Brain pericyte (primary cell): ENCODE data around the gene DCBLD2.

ENCODE experiments used
- DNase-seq: peaks from one replicate; pipeline ENCODE4 v3.0.0-alpha.2; 2012; ENCODE audit warnings: low read depth, low spot score

Gene DCBLD2

DNA sequence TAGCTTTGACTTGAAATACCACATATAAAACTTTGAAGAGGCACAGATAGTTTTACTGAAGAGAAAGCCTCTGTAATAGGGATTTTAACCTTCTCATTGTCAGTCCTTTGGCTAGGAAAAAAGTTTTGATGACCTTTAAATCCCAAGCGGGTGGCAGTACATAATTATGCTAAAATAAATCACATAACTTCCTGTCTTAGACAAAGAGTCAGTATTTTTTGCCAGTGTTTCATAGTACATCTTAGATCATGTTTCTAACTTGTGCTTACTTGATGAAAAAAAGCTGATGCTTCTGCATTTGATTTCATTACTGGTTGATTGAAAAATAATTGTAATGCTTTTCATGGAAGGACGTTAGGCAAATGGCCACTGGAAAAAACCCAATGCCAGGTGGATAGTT is 132.5 kb downstream of the DCBLD2 start:
- DNase-seq: no peak

DNA sequence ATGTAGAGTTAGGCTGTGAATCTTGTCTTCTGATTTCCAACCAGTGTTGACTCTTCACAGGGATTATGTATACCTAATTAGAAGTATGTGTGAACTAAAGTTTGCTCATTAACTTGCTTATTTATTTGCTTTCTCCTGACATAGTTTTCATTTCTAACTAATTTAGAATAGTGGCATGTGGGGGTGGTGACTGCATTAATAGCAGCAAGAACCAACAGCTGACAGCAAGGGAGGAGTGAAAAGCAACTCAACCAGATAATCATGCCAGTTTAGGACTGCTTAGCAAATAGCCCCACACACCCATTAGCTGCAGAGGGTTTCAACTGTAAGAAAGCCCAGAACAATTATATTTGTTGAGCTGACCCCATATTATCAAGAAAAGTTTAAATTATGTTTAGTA is 134.6 kb downstream of the DCBLD2 start:
- DNase-seq: no peak

DNA sequence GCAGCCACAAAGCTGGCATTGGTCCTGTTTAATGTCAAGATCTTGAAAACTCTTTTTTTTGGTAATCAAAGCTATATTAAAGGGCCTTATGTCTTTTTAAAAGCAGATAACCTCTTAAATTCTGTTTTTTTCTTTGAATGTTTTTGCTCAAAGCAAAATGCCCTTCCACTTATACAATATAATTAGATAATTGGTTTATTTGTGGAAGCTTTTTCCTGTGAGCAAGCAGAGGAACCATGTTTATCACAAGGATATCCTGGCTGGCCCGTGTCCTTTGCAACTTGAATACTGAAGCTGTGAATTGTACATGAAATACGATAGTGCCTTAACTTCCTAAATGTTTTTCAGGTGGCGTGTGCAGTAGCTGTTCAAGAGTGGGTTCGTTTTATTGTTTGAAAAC is 135.8 kb downstream of the DCBLD2 start:
- DNase-seq: no peak

DNA sequence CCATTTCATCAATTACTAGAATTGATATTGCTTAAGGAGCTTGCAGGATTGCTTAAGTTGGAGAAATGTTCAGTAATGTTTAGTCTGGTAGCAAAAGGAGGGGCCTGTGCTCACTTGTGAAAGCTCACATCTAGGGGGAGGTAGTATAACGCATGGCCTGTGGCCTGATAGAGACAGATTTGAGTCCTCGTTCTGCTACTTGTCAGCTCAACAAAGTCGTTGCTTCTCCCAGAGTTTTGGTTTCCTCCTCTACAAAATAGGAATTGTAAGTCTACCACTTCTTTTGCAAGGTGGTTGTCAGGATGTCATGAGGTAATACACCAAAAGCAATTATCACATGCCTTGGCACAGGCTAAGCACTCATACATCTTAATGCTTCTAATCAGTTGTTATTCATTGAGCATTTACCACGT is 137.0 kb downstream of the DCBLD2 start:
- no peak for DNase-seq

DNA sequence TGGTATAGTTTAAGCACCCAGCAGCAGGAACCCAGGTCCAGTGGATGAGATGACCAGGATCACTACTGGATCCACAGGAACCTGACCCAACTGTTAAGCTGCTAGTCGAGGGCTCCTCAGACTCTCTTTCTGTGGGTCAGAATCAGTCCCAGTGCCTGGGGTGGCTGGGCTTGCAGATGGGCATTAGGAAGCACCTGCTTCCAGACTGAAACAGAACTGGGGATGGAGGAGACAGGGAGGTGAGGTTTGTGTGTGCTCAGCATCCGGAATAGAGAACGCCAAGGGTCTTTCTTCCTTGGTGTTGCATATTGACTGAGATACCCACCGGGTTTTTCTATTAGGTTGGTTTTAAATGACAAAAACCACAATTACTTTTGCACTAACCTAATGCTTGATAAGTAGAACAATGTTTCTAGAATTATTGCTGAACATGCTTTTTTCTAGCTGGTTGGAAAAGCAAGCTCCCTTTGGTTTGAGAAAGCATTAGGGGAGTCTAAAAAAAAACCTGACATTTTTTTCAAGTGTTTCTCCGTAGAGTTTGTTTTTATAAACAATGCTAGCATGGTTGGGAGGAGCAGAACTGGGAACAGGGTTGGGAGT is 137.6 kb downstream of the DCBLD2 start:
- DNase-seq: no peak

DNA sequence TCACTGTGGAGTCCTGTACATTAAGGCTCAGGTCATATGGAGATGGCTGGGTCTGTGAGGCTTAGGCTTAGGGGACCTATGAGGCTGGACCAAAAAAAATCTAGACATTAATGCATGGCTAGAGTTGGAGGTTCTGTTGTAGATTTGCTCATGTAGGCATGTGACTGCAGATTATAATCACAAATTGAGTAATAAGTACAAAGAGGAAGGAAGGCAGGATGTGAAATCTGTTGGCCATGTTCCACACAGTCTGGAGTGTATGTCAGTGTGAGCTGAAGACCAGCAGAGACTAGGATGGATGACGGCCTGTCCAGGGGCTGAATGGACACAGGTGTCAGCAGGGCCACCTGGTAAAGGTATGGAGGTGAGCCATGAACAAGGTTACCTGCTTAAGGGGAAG is 138.4 kb downstream of the DCBLD2 start, which contains the start of gene ST3GAL6:
TSS of gene ST3GAL6 (plus strand) at position 265 of the 400 bp plus-strand sequence. CDS start 5,101 bp downstream, outside the sequence.
- no peak for DNase-seq

DNA sequence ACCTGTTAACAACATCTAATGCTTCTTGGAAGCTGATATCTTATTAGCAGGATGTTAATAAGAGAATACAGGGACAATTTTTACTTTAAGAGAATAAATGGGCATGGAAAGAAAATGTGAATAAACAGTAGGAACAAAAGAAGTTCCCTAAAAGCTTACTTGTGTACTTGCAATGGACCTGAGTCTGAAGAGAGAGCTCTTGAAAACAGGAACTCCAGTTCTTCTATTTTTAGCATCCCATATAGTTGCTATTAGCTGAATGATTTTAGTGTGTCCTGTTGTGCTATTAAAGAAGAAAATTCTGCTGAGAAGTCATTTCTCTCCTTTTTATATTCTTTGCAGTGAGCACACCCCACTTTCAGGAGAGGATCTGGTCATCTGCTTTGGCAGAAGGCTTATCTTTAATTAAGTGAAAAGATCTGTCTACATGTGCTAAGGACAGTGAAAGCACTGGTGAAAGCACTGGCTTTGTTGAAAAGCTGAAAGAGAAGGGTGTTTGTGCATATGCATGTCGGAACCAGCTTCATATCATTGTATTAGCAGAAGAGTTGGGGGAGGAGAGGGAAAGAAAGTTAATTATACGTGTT is 139.8 kb downstream of the DCBLD2 start:
- no peak for DNase-seq

DNA sequence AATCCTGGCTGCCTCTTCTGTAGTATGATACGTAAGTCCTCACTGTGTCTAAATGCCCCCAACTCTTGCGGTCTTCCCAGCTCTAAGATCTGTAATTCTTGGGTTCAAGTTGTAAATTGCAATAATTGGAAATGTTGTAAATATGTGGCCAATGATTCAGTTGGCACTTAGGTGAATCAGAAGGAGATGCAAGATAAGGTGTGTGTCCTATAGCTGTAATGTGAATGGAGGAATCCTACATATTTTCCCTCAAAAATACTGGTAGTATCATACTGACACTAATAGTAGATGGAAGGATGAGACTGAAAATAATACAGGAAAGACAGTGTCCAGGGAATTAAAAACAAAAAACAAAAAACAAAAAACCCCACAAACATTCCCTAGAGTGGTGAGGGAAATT is 141.9 kb downstream of the DCBLD2 start:
- DNase-seq: no peak

DNA sequence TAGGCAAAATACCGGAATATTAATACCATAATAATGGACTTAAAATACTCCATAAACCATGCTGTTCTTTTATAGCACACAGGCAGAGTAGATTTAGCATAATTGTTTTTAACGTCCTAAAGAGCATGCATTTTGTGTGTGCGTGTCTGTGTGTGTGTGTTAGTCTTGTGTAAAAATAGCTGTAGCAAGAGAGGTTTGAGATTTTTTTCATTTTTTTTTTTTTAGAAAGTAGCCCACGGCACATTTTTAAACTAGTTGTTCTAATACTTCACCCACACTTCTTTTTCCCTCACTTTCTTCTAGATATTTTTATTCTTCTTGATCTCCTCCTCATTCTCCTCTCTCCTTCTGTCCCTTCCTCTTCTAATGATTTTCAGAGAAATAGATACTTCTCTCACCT is 145.9 kb downstream of the DCBLD2 start:
- DNase-seq: no peak

DNA sequence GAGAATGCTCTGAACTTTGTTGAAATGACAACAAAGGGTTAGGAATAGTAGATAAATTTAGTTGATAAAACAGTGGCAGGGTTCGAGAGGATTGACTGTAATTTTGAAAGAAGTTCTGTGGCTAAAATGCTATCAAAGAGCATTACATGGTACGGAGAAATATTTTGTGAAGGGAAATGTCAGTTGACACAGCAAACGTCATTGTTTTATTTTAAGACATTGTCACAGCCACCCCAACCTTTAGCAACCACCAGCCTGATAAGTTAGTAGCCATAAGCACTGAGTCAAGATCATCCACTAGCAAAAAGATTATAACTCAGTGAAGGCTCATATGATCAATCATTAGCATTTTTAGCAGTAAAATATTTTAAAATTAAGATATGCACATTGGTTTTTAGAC is 147.0 kb downstream of the DCBLD2 start:
- no peak for DNase-seq

DNA sequence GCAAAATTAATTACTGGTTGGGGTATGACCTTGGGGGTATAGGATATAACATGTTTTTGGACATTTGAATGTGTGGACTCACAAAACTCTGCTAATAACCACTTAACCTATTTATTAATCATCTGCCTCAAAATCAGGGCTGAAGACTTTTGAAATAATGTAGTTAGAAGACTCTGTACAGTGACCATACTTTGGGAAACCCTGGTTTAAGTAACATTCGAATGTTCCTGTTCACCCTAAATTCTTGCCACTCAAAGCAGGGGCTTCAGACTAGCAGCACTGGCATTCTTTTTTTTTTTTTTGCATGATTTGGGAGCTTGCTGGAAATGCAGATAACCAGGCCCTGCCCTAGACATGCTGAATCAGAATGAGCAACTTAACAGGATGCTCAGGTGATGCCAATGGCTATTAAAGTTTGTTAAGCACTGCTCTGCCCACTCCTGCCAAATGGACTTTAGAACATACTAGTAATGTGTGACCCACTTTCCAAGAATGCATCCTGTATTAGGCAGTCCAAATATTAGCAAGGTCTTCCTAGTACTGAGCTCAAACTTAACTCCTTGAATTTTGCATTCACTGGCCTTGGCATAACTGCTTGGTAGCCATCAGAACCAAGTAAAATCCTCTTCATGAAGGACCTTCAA is 151.1 kb downstream of the DCBLD2 start:
- DNase-seq: no peak

DNA sequence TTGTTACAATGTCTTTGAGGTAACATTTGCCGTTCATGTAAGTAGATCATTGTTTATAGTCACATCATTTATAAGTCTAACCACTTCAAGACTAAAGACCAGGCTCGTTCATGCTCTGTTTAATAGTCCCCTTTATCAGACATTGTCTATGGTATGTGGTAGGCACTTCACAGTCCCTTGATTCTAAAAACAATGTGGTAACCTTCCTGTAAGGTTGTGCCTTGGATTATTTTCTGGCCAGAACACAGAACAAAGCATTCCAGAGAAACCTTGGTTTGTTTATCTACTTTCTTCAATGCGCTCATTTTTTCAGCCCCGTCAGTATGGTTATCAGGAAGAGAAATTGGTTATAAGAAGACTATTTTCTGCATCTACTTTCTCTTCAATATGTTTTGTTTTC is 154.6 kb downstream of the DCBLD2 start:
- no peak for DNase-seq

DNA sequence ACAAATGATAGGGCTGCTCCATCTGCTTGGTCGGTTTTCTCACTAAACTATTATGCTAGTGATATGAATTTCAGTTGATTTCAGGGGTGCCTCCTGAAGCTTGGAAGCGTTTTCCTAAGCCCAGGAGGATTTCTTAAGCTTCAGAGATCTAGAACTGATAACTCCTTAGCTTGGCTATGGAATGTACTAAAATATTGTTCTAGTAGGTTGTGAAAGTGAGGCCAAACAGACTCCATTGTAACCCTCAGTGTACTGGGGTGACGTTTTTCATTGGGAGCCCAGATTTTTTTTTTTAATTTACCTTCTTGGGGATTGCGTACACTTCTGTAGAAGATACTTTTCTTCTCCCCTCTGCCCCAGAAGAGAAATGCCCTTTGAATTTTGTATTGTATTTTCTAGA is 155.4 kb downstream of the DCBLD2 start:
- no peak for DNase-seq
